ENCODE results near the gene STRADA. TPM values are rescaled to one million over a fixed set of nuclear protein-coding genes. Genes with fewer than 3 reads are reported as not detected.

The STRADA gene
- polyA plus RNA-seq, 1 experiment = 28.0 TPM

GRCh38 chr17:63768433-63768832, 26.8 kb upstream of the STRADA start:
- no peak for DNase-seq (ENCODE audit: low read depth, low spot score)
- no peak for TF ChIP-seq CTCF (IDR thresholded peaks at IDR 0.05; ENCODE audit: low read depth, low read length)
- POLR2A ChIA-PET = no interaction called here
- no peak overlapping the region for H3K27ac ChIP-seq (ENCODE audit: low read depth, low read length)
- no peak overlapping the region for H3K4me3 ChIP-seq (ENCODE audit: low read depth, low read length)
- H3K9me3 ChIP-seq (ENCODE audit: control insufficient read depth, insufficient read depth, low read length) = no peaks in the 10 kb centered on the region
- no peaks in the 10 kb centered on the region for H3K27me3 ChIP-seq (ENCODE audit: control insufficient read depth, insufficient read depth, low read length)
- CTCF ChIA-PET = interaction anchor here (0.6 kb wide), 1 partner anchor 1702 kb away, joined by 4 read pairs; no protein-coding TSS in a partner anchor

DNA sequence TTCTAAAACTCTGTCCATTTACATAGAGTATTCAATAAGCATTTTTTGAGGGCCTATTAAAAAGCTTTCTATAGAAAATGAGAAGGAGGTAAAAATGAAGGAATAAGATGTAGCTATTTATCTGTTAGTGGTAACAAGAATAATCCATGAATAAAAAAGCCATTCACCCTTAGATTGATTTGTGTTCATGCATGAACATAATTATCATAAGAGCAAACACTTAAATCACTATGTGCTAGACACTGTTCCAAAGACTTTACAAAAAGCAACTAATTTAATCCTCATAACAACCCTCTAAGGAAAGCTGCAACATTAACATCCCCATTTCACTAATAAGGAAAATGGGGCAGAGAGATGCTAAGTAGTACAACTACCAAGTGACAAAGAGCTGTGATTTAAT, 25.2 kb upstream of the STRADA start:
- H3K27ac ChIP-seq (ENCODE audit: low read depth, low read length) = no peak overlapping the region
- ChIA-PET POLR2A (no interaction called here), CTCF (interaction anchor here (0.5 kb wide), 1 partner anchor 77 kb away, joined by 4 read pairs; no protein-coding TSS in a partner anchor)
- no peak for TF ChIP-seq CTCF (IDR thresholded peaks at IDR 0.05; ENCODE audit: low read depth, low read length)
- no peak overlapping the region for H3K4me3 ChIP-seq (ENCODE audit: low read depth, low read length)
- no peaks in the 10 kb centered on the region for H3K9me3 ChIP-seq (ENCODE audit: control insufficient read depth, insufficient read depth, low read length)
- no peaks in the 10 kb centered on the region for H3K27me3 ChIP-seq (ENCODE audit: control insufficient read depth, insufficient read depth, low read length)
- DNase-seq (ENCODE audit: low read depth, low spot score) = no peak

- TF ChIP-seq CTCF (IDR thresholded peaks at IDR 0.05; ENCODE audit: low read depth, low read length) = no peak
- Histone ChIP-seq H3K27me3 (ENCODE audit: control insufficient read depth, insufficient read depth, low read length) (no peaks in the 10 kb centered on the region), H3K4me3 (ENCODE audit: low read depth, low read length) (no peak overlapping the region), H3K9me3 (ENCODE audit: control insufficient read depth, insufficient read depth, low read length) (no peaks in the 10 kb centered on the region), H3K27ac (ENCODE audit: low read depth, low read length) (no peak overlapping the region)
- DNase-seq (ENCODE audit: low read depth, low spot score) = no peak
- POLR2A ChIA-PET = interaction anchor here (0.6 to 1.2 kb wide), 2 partner anchors 9 to 64 kb away, joined by 4 to 7 read pairs; partner anchors contain the start of genes CCDC47 and DDX42
- CTCF ChIA-PET = interaction anchor here (0.9 kb wide), 1 partner anchor 8 kb away, joined by 3 read pairs; the partner anchor contains the start of gene CCDC47
Observed at GRCh38 chr17:63764716-63765115, 23.1 kb upstream of the STRADA start.

- TF ChIP-seq CTCF (IDR thresholded peaks at IDR 0.05; ENCODE audit: low read depth, low read length) = no peak
- ChIA-PET POLR2A (interaction anchor here (0.7 kb wide), 1 partner anchor 49 kb away, joined by 4 read pairs; no protein-coding TSS in a partner anchor), CTCF (interaction anchor here (0.8 kb wide), 1 partner anchor 10 kb away, joined by 3 read pairs; the partner anchor contains the start of gene CCDC47)
- Histone ChIP-seq H3K27me3 (ENCODE audit: control insufficient read depth, insufficient read depth, low read length) (no peaks in the 10 kb centered on the region), H3K27ac (ENCODE audit: low read depth, low read length) (no peak overlapping the region), H3K4me3 (ENCODE audit: low read depth, low read length) (no peak overlapping the region), H3K9me3 (ENCODE audit: control insufficient read depth, insufficient read depth, low read length) (no peaks in the 10 kb centered on the region)
- no peak for DNase-seq (ENCODE audit: low read depth, low spot score)
Observed at GRCh38 chr17:63762161-63763078, 20.8 kb upstream of the STRADA start.
